Measurements from ENCODE around the gene CCDC171.

GRCh38 chr9:15724016-15724415, 171.2 kb downstream of the CCDC171 start:
- TF ChIP-seq, protein P1, sequence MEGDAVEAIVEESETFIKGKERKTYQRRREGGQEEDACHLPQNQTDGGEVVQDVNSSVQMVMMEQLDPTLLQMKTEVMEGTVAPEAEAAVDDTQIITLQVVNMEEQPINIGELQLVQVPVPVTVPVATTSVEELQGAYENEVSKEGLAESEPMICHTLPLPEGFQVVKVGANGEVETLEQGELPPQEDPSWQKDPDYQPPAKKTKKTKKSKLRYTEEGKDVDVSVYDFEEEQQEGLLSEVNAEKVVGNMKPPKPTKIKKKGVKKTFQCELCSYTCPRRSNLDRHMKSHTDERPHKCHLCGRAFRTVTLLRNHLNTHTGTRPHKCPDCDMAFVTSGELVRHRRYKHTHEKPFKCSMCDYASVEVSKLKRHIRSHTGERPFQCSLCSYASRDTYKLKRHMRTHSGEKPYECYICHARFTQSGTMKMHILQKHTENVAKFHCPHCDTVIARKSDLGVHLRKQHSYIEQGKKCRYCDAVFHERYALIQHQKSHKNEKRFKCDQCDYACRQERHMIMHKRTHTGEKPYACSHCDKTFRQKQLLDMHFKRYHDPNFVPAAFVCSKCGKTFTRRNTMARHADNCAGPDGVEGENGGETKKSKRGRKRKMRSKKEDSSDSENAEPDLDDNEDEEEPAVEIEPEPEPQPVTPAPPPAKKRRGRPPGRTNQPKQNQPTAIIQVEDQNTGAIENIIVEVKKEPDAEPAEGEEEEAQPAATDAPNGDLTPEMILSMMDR (IDR thresholded peaks at IDR 0.05; ENCODE audit: poor library complexity, severe bottlenecking) = no peak
- no peak for TF ChIP-seq EP300 (conservative IDR thresholded peaks at IDR 0.05; ENCODE audit: poor library complexity, severe bottlenecking)
- TF ChIP-seq EZH2 (IDR thresholded peaks at IDR 0.05; ENCODE audit: borderline replicate concordance, insufficient read depth, low read length, poor library complexity, severe bottlenecking) = no peak
- no peak for TF ChIP-seq POLR2AphosphoS5 (IDR thresholded peaks at IDR 0.05)
- no peak for TF ChIP-seq TAF1 (IDR thresholded peaks at IDR 0.05; ENCODE audit: low read depth)
- no peak for TF ChIP-seq RAD21 (conservative IDR thresholded peaks at IDR 0.05)
- TF ChIP-seq, protein P2, sequence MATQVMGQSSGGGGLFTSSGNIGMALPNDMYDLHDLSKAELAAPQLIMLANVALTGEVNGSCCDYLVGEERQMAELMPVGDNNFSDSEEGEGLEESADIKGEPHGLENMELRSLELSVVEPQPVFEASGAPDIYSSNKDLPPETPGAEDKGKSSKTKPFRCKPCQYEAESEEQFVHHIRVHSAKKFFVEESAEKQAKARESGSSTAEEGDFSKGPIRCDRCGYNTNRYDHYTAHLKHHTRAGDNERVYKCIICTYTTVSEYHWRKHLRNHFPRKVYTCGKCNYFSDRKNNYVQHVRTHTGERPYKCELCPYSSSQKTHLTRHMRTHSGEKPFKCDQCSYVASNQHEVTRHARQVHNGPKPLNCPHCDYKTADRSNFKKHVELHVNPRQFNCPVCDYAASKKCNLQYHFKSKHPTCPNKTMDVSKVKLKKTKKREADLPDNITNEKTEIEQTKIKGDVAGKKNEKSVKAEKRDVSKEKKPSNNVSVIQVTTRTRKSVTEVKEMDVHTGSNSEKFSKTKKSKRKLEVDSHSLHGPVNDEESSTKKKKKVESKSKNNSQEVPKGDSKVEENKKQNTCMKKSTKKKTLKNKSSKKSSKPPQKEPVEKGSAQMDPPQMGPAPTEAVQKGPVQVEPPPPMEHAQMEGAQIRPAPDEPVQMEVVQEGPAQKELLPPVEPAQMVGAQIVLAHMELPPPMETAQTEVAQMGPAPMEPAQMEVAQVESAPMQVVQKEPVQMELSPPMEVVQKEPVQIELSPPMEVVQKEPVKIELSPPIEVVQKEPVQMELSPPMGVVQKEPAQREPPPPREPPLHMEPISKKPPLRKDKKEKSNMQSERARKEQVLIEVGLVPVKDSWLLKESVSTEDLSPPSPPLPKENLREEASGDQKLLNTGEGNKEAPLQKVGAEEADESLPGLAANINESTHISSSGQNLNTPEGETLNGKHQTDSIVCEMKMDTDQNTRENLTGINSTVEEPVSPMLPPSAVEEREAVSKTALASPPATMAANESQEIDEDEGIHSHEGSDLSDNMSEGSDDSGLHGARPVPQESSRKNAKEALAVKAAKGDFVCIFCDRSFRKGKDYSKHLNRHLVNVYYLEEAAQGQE (IDR thresholded peaks at IDR 0.05; ENCODE audit: borderline replicate concordance) = no peak
